C4-2B (cell line): Measurements from ENCODE around the gene INPP5K.

Source experiments
- ZFX ChIP-seq: fragments of 450-650 bp; IDR thresholded peaks from 2 replicates; pipeline ENCODE4 v1.6.1; 2017
- TF ChIP-seq, protein P1 (sequence below): fragments of 450-650 bp; conservative IDR thresholded peaks from 2 replicates; pipeline ENCODE4 v1.5.1; 2017; ENCODE audit warnings: mild to moderate bottlenecking

DNA sequence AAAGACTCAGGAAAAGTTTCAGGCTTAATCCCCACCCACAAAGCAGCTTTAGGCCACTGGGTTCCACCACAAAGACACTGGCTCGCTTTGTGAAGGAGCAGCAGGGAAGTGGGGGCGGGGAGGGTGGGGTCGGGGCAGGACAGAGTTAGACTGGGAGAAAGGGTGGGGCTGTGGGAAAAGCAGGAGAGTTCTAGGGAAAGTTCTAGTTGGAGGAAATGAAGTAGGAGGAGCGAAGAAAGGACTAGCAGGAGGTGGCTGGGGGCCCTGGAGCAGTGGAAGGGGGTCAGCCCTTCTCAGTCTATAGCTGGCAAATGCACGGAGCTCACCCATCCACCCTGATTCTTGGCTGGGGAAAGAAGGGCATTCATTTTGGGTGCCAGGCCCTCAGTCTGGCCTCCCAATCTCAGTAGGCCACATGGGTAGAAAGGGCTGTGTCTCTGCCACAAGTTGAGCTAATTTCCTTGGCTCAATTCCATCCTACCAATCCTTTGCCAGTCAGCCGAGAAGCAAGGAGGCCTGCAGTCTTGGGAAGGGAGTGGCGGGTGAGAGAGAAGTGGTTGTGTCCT lies 4.6 kb downstream of the INPP5K start:
- TF ChIP-seq, protein P1, sequence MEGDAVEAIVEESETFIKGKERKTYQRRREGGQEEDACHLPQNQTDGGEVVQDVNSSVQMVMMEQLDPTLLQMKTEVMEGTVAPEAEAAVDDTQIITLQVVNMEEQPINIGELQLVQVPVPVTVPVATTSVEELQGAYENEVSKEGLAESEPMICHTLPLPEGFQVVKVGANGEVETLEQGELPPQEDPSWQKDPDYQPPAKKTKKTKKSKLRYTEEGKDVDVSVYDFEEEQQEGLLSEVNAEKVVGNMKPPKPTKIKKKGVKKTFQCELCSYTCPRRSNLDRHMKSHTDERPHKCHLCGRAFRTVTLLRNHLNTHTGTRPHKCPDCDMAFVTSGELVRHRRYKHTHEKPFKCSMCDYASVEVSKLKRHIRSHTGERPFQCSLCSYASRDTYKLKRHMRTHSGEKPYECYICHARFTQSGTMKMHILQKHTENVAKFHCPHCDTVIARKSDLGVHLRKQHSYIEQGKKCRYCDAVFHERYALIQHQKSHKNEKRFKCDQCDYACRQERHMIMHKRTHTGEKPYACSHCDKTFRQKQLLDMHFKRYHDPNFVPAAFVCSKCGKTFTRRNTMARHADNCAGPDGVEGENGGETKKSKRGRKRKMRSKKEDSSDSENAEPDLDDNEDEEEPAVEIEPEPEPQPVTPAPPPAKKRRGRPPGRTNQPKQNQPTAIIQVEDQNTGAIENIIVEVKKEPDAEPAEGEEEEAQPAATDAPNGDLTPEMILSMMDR, result no peak
- no peak for TF ChIP-seq ZFX
